Hippocampal formation (tissue), 2 donors: Measurements from ENCODE around the gene SYNE4.
"Not testable (repeated sequence)": the region's sequence is repeated elsewhere in the genome, so short reads cannot be mapped to it uniquely, and the experiment has no call there.

Experiments used
- DNase-seq, 2 donors: peaks; one replicate each; lab custom pipeline; 2025; lab: John Stamatoyannopoulos, UW

SYNE4 gene

GRCh38 chr19:35990156-35990555 lies 18.5 kb downstream of the SYNE4 start:
- no peak for DNase-seq

- DNase-seq, result no peak
Measured at GRCh38 chr19:35988824-35989223, 19.8 kb downstream of the SYNE4 start.

GRCh38 chr19:35987571-35987896 lies 21.1 kb downstream of the SYNE4 start:
- DNase-seq, result no peak

GRCh38 chr19:35986664-35987570 lies 21.7 kb downstream of the SYNE4 start:
- DNase-seq, result peak in 1 of 2 donors; percentile 23

- no peak for DNase-seq
Measured at GRCh38 chr19:35986111-35986510, 22.5 kb downstream of the SYNE4 start.

GRCh38 chr19:35983177-35983576 lies 25.4 kb downstream of the SYNE4 start:
- no peak for DNase-seq

- not testable (repeated sequence) for DNase-seq
Measured at GRCh38 chr19:35980997-35981396, 27.6 kb downstream of the SYNE4 start.

- no peak for DNase-seq
Measured at GRCh38 chr19:35978832-35979365, 29.7 kb downstream of the SYNE4 start.

- DNase-seq, result no peak
Measured at GRCh38 chr19:35978271-35978670, 30.3 kb downstream of the SYNE4 start.

GRCh38 chr19:35977446-35978222 lies 31.0 kb downstream of the SYNE4 start:
- no peak for DNase-seq

GRCh38 chr19:35975608-35976214 lies 32.9 kb downstream of the SYNE4 start:
- no peak for DNase-seq

GRCh38 chr19:35973487-35973886 lies 35.1 kb downstream of the SYNE4 start:
- no peak for DNase-seq

- DNase-seq, result no peak
Measured at GRCh38 chr19:35966771-35967170, 41.8 kb downstream of the SYNE4 start.

GRCh38 chr19:35963514-35963913 lies 45.1 kb downstream of the SYNE4 start:
- DNase-seq, result no peak

- no peak for DNase-seq
Measured at GRCh38 chr19:35960432-35960972, 48.1 kb downstream of the SYNE4 start.

GRCh38 chr19:35959968-35960320 lies 48.7 kb downstream of the SYNE4 start:
- DNase-seq, result no peak

GRCh38 chr19:35959040-35959967 lies 49.3 kb downstream of the SYNE4 start:
- DNase-seq, result no peak

GRCh38 chr19:35958660-35959039 lies 50.0 kb downstream of the SYNE4 start:
- DNase-seq, result no peak

GRCh38 chr19:35957411-35957810 lies 51.2 kb downstream of the SYNE4 start:
- not testable (repeated sequence) for DNase-seq

GRCh38 chr19:35955881-35956634 lies 52.6 kb downstream of the SYNE4 start:
- DNase-seq, result no peak
